ENCODE measurements around the gene ASMTL. TPM values are rescaled to one million over a fixed set of nuclear protein-coding genes. Genes with fewer than 3 reads are reported as not detected.

ASMTL gene
- total RNA-seq, 2 experiments from 2014 or later, result 34.6 to 39.3 TPM

DNA sequence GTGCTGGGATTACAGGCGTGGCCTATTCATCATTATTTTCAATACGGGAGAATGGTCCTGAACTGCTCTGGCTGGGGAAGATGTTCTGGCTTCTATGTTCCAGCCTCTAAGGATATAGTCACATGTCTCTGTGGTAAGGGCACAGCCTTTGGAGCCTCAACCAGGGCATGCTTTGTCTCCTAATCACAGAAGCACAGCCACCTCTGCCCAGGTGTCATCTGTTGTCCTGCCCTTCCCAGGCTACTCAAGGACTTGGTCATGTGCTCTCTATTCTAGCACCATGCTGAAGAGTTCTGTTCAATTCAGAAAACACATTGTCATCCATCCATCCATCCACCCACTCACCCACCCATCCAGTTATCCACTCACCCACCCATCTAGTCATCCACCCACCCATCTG is 29.5 kb downstream of the ASMTL start:
- TF ChIP-seq CTCF (IDR thresholded peaks at IDR 0.05), result no peak
- H3K27me3 Mint-ChIP-seq, result no peaks in the 10 kb centered on the region
- Histone ChIP-seq H3K27ac (ENCODE audit: low read depth in 1 of 2, low read length in 2 of 2) (no peak overlapping the region), H3K27me3 (ENCODE audit: control insufficient read depth in 1 of 2, insufficient read depth in 2 of 2, low read length in 2 of 2) (no peaks in the 10 kb centered on the region), H3K4me3 (ENCODE audit: low read length) (no peak overlapping the region), H3K4me1 (ENCODE audit: insufficient read depth, low read length) (no peaks in the 10 kb centered on the region), H3K9me3 (ENCODE audit: control insufficient read depth in 1 of 2, insufficient read depth in 1 of 2, low read length in 2 of 2) (peaks cover 14 to 44% of the 10 kb centered on the region in 2 experiments), H3K36me3 (ENCODE audit: insufficient read depth, low read length) (peaks cover 62% of the 10 kb centered on the region)
- intact Hi-C loops (cut with DNase I, micrococcal nuclease), result no loop called here
- H3K4me1 Mint-ChIP-seq (ENCODE audit: low read depth), result no peaks in the 10 kb centered on the region
- no peak for ATAC-seq (ENCODE audit: poor library complexity)
- peaks cover 11% of the 10 kb centered on the region for H3K9me3 Mint-ChIP-seq
- no peak overlapping the region for H3K4me3 Mint-ChIP-seq
- ChIA-PET POLR2A (no interaction called here), CTCF (no interaction called here)
- DNase-seq, result peak in 1 of 14 experiments; percentile 1
- H3K36me3 Mint-ChIP-seq (ENCODE audit: low read depth), result peaks cover 73% of the 10 kb centered on the region
- H3K27ac Mint-ChIP-seq, result no peak overlapping the region

DNA sequence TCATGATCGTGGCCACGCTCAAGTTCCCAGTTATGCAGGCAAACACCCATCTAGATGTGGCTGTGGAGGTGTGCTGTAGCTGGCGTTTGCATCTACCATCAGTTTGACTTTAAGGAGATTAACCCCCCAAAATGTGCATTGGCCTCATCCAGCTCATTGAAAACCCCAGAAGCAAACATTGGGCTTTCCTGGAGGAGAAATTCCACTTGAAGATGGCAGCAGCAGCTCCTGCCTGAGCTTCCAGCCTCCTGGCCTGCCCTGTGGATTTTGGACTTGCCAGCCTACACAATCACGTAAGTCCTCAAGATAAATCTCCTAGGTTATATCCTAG is 30.6 kb downstream of the ASMTL start:
- Mint-ChIP-seq H3K27ac (no peak overlapping the region), H3K9me3 (peaks cover 11% of the 10 kb centered on the region), H3K4me1 (ENCODE audit: low read depth) (no peaks in the 10 kb centered on the region), H3K4me3 (no peak overlapping the region), H3K27me3 (no peaks in the 10 kb centered on the region), H3K36me3 (ENCODE audit: low read depth) (peaks cover 69% of the 10 kb centered on the region)
- Histone ChIP-seq H3K27me3 (ENCODE audit: control insufficient read depth in 1 of 2, insufficient read depth in 2 of 2, low read length in 2 of 2) (no peaks in the 10 kb centered on the region), H3K4me3 (ENCODE audit: low read length) (no peak overlapping the region), H3K9me3 (ENCODE audit: control insufficient read depth in 1 of 2, insufficient read depth in 1 of 2, low read length in 2 of 2) (peaks cover 14 to 50% of the 10 kb centered on the region in 2 experiments), H3K36me3 (ENCODE audit: insufficient read depth, low read length) (peaks cover 60% of the 10 kb centered on the region), H3K4me1 (ENCODE audit: insufficient read depth, low read length) (no peaks in the 10 kb centered on the region), H3K27ac (ENCODE audit: low read depth in 1 of 2, low read length in 2 of 2) (no peak overlapping the region)
- no peak for TF ChIP-seq CTCF (IDR thresholded peaks at IDR 0.05)
- ATAC-seq (ENCODE audit: poor library complexity), result no peak
- DNase-seq, result peak in 1 of 14 experiments; percentile 2
- intact Hi-C loops (cut with DNase I, micrococcal nuclease), result no loop called here
- CTCF ChIA-PET, result no interaction called here
- POLR2A ChIA-PET, result no interaction called here

DNA sequence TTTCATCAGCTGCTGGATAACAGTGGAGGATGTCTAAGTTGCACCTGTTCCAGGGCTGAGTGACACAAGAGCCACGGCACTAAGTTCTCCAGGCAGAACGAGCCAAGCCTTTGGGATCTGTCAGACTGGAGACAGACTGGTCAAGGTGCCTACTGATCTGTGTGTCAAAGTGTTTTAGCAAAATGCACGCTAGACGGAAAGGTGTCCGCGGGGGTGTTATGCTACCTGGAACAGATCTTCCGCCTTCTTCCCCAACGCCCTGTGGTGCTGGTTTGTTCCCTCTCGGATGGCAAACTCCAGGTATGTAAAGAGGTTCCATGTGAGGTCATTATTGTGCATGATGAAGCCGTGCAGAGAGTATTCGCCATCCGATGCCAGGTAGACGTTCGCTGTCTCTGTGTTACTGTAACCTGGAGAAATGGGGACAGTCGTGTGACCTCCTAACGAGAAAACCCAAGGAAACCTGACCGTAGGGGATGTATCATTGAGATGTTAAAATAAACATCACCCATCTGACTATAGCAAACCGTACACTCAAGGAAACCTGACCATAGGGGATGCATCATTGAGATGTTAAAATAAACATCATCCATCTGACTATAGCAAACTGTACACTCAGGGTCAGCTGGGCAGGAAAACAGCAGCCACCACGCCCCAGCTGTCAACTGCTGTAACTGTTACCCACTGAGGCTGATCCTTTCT is 31.1 kb downstream of the ASMTL start:
- peaks cover 11% of the 10 kb centered on the region for H3K9me3 Mint-ChIP-seq
- TF ChIP-seq CTCF (IDR thresholded peaks at IDR 0.05), result no peak
- no peaks in the 10 kb centered on the region for H3K4me1 Mint-ChIP-seq (ENCODE audit: low read depth)
- Histone ChIP-seq H3K4me1 (ENCODE audit: insufficient read depth, low read length) (no peaks in the 10 kb centered on the region), H3K27me3 (ENCODE audit: control insufficient read depth in 1 of 2, insufficient read depth in 2 of 2, low read length in 2 of 2) (no peaks in the 10 kb centered on the region), H3K9me3 (ENCODE audit: control insufficient read depth in 1 of 2, insufficient read depth in 1 of 2, low read length in 2 of 2) (peaks cover 14 to 50% of the 10 kb centered on the region in 2 experiments), H3K27ac (ENCODE audit: low read depth in 1 of 2, low read length in 2 of 2) (no peak overlapping the region), H3K4me3 (ENCODE audit: low read length) (no peak overlapping the region), H3K36me3 (ENCODE audit: insufficient read depth, low read length) (peaks cover 58% of the 10 kb centered on the region)
- peaks cover 65% of the 10 kb centered on the region for H3K36me3 Mint-ChIP-seq (ENCODE audit: low read depth)
- intact Hi-C loops (cut with DNase I, micrococcal nuclease), result no loop called here
- ChIA-PET POLR2A (no interaction called here), CTCF (no interaction called here)
- no peaks in the 10 kb centered on the region for H3K27me3 Mint-ChIP-seq
- no peak overlapping the region for H3K4me3 Mint-ChIP-seq
- H3K27ac Mint-ChIP-seq, result no peak overlapping the region
- DNase-seq (peak in 1 of 14 experiments; percentile 14), ATAC-seq (ENCODE audit: poor library complexity) (no peak)

All from CD4-positive, alpha-beta T cell (primary cell).